K562 (cell line): Measurements from ENCODE around the gene KCNQ2. TPM values are rescaled to one million over a fixed set of nuclear protein-coding genes. Genes with fewer than 3 reads are reported as not detected.
A peak's percentile ranks its signal among the peaks of the same experiment; 100 is the strongest.

Experiments
- ELF2 ChIP-seq: fragments of 250-450 bp; sonication (Bioruptor Pico); IDR thresholded peaks from 2 replicates; pipeline ENCODE4 v1.5.0; 2021; ENCODE audit warnings: mild to moderate bottlenecking
- FOS ChIP-seq: IDR thresholded peaks from 3 replicates; pipeline ENCODE4 v1.6.1; 2011; ENCODE audit not compliant: insufficient read length; ENCODE audit errors: extremely low read depth
- FOXP1 ChIP-seq: sonication (generic); formaldehyde crosslinking; IDR thresholded peaks from 2 replicates; pipeline ENCODE4 v1.8.0; 2022; ENCODE audit warnings: mild to moderate bottlenecking, missing genetic modification reagents
- GABPA ChIP-seq: fragments of 200-800 bp; sonication (Bioruptor generic); conservative IDR thresholded peaks from 2 replicates; pipeline ENCODE4 v1.6.1; 2016; ENCODE audit warnings: low read depth, missing genetic modification characterization, missing compliant biosample characterization
- HLTF ChIP-seq: fragments of 450-650 bp; IDR thresholded peaks from 2 replicates; pipeline ENCODE4 v1.6.1; 2016
- KDM2B ChIP-seq: fragments of 250-450 bp; sonication (Bioruptor Pico); IDR thresholded peaks from 2 replicates; pipeline ENCODE4 v1.8.0; 2021; ENCODE audit warnings: mild to moderate bottlenecking, moderate library complexity
- NFIC ChIP-seq: fragments of 450-650 bp; IDR thresholded peaks from 2 replicates; pipeline ENCODE4 v1.6.1; 2017; ENCODE audit warnings: mild to moderate bottlenecking, inconsistent platforms
- NRF1 ChIP-seq, 2 experiments: fragments of 450-650 bp; IDR thresholded peaks in 1 of 2; conservative IDR thresholded peaks in 1 of 2; 2 replicates each; pipeline ENCODE4 v1.6.1; 2014; ENCODE audit warnings: mild to moderate bottlenecking in 2 of 2
- OTX1 ChIP-seq: fragments of 450-650 bp; formaldehyde crosslinking; IDR thresholded peaks from 2 replicates; pipeline ENCODE4 v1.4.0; 2022; ENCODE audit warnings: mild to moderate bottlenecking
- RBM34 ChIP-seq: fragments of 200-400 bp; formaldehyde crosslinking; IDR thresholded peaks from 2 replicates; pipeline ENCODE4 v1.6.1; 2018; ENCODE audit warnings: low read length, borderline replicate concordance; ENCODE audit not compliant: insufficient read depth
- ZBTB1 ChIP-seq: sonication (generic); formaldehyde crosslinking; IDR thresholded peaks from 2 replicates; pipeline ENCODE4 v1.8.1; 2023; ENCODE audit warnings: missing genetic modification reagents, low read depth, mild to moderate bottlenecking, borderline replicate concordance
- polyA plus RNA-seq, 8 experiments: library from polyadenylated mRNA; depleted of rRNA in 4 of 8; stranded (reverse) in 5 of 8; unstranded in 3 of 8; fragments of >200 nt; fragmentation: Nextera tagmentation in 2 of 8; fragmentation: Illumina TruSeq in 1 of 8; extraction: Ambion mirVana in 2 of 8; extraction: Trizol in 1 of 8; gene quantifications; 2 replicates each; pipeline versions ENCODE4 v1.2.1 to v1.2.3, GENCODE V29; 2011 to 2014; ENCODE audit warnings: inconsistent platforms in 1 of 8, missing spikeins in 1 of 8
- total RNA-seq, 7 experiments: library from RNA; depleted of rRNA in 6 of 7; stranded (reverse); fragments of >200 nt in 6 of 7; fragmentation: Illumina TruSeq in 2 of 7; extraction: Trizol in 2 of 7; gene quantifications; 2 replicates each; pipeline versions ENCODE4 v1.2.1 to v1.2.3, GENCODE V29; 2011 to 2021; ENCODE audit warnings: low replicate concordance in 1 of 7
- TF ChIP-seq, protein P1 (sequence below): fragments of 150-350 bp; IDR thresholded peaks from 2 replicates; pipeline ENCODE4 v1.6.1; 2014; ENCODE audit warnings: low read depth, mild to moderate bottlenecking, low read length, borderline replicate concordance
- TF ChIP-seq, protein P2 (sequence below): conservative IDR thresholded peaks from 2 replicates; pipeline ENCODE4 v1.6.1; 2011; ENCODE audit warnings: low read depth, mild to moderate bottlenecking, low read length; ENCODE audit not compliant: control insufficient read depth
- TF ChIP-seq, protein P3 (sequence below): fragments of 250-450 bp; sonication (Bioruptor Pico); IDR thresholded peaks from 2 replicates; pipeline ENCODE4 v1.4.0; 2020; ENCODE audit warnings: mild to moderate bottlenecking, moderate library complexity
- TF ChIP-seq, protein P4 (sequence below), 3 experiments: IDR thresholded peaks in 2 of 3; conservative IDR thresholded peaks in 1 of 3; 2 replicates each; pipeline ENCODE4 v1.5.1; 2011 to 2012; ENCODE audit warnings: low read length in 3 of 3, mild to moderate bottlenecking in 3 of 3, control low read depth in 2 of 3, improper control_type of control experiment in 1 of 3, inconsistent platforms in 1 of 3, low read depth in 1 of 3, mixed read lengths in 1 of 3, moderate library complexity in 1 of 3; ENCODE audit not compliant: insufficient read depth in 2 of 3
- TF ChIP-seq, protein P5 (sequence below): fragments of 450-650 bp; formaldehyde crosslinking; conservative IDR thresholded peaks from 2 replicates; pipeline ENCODE4 v1.4.0; 2022; ENCODE audit warnings: mild to moderate bottlenecking, missing genetic modification characterization

KCNQ2 gene
- total and polyA plus RNA-seq, 9 of the 15 experiments (the other 6 are each of a cell fraction or from before 2014, with no cell fraction given), result 0.13 to 0.16 TPM; not detected in 7

- TF ChIP-seq, protein P1, sequence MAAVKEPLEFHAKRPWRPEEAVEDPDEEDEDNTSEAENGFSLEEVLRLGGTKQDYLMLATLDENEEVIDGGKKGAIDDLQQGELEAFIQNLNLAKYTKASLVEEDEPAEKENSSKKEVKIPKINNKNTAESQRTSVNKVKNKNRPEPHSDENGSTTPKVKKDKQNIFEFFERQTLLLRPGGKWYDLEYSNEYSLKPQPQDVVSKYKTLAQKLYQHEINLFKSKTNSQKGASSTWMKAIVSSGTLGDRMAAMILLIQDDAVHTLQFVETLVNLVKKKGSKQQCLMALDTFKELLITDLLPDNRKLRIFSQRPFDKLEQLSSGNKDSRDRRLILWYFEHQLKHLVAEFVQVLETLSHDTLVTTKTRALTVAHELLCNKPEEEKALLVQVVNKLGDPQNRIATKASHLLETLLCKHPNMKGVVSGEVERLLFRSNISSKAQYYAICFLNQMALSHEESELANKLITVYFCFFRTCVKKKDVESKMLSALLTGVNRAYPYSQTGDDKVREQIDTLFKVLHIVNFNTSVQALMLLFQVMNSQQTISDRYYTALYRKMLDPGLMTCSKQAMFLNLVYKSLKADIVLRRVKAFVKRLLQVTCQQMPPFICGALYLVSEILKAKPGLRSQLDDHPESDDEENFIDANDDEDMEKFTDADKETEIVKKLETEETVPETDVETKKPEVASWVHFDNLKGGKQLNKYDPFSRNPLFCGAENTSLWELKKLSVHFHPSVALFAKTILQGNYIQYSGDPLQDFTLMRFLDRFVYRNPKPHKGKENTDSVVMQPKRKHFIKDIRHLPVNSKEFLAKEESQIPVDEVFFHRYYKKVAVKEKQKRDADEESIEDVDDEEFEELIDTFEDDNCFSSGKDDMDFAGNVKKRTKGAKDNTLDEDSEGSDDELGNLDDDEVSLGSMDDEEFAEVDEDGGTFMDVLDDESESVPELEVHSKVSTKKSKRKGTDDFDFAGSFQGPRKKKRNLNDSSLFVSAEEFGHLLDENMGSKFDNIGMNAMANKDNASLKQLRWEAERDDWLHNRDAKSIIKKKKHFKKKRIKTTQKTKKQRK, result no peak
- TF ChIP-seq ZBTB1 (CRISPR knock-in tag), result no peak
- TF ChIP-seq, protein P2, sequence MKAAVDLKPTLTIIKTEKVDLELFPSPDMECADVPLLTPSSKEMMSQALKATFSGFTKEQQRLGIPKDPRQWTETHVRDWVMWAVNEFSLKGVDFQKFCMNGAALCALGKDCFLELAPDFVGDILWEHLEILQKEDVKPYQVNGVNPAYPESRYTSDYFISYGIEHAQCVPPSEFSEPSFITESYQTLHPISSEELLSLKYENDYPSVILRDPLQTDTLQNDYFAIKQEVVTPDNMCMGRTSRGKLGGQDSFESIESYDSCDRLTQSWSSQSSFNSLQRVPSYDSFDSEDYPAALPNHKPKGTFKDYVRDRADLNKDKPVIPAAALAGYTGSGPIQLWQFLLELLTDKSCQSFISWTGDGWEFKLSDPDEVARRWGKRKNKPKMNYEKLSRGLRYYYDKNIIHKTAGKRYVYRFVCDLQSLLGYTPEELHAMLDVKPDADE, result peak; percentile 27; the same call in 1 of the 2 replicates
- TF ChIP-seq, protein P3, sequence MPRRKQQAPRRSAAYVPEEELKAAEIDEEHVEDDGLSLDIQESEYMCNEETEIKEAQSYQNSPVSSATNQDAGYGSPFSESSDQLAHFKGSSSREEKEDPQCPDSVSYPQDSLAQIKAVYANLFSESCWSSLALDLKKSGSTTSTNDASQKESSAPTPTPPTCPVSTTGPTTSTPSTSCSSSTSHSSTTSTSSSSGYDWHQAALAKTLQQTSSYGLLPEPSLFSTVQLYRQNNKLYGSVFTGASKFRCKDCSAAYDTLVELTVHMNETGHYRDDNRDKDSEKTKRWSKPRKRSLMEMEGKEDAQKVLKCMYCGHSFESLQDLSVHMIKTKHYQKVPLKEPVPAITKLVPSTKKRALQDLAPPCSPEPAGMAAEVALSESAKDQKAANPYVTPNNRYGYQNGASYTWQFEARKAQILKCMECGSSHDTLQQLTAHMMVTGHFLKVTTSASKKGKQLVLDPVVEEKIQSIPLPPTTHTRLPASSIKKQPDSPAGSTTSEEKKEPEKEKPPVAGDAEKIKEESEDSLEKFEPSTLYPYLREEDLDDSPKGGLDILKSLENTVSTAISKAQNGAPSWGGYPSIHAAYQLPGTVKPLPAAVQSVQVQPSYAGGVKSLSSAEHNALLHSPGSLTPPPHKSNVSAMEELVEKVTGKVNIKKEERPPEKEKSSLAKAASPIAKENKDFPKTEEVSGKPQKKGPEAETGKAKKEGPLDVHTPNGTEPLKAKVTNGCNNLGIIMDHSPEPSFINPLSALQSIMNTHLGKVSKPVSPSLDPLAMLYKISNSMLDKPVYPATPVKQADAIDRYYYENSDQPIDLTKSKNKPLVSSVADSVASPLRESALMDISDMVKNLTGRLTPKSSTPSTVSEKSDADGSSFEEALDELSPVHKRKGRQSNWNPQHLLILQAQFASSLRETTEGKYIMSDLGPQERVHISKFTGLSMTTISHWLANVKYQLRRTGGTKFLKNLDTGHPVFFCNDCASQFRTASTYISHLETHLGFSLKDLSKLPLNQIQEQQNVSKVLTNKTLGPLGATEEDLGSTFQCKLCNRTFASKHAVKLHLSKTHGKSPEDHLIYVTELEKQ (CRISPR knock-in tag), result no peak
- 0 out of 2 replicates have a peak, but pooled peaks have one; percentile 40 for TF ChIP-seq OTX1 (CRISPR knock-in tag)
- TF ChIP-seq HLTF, result no peak
- TF ChIP-seq KDM2B (CRISPR knock-in tag), result no peak
- TF ChIP-seq, protein P4, sequence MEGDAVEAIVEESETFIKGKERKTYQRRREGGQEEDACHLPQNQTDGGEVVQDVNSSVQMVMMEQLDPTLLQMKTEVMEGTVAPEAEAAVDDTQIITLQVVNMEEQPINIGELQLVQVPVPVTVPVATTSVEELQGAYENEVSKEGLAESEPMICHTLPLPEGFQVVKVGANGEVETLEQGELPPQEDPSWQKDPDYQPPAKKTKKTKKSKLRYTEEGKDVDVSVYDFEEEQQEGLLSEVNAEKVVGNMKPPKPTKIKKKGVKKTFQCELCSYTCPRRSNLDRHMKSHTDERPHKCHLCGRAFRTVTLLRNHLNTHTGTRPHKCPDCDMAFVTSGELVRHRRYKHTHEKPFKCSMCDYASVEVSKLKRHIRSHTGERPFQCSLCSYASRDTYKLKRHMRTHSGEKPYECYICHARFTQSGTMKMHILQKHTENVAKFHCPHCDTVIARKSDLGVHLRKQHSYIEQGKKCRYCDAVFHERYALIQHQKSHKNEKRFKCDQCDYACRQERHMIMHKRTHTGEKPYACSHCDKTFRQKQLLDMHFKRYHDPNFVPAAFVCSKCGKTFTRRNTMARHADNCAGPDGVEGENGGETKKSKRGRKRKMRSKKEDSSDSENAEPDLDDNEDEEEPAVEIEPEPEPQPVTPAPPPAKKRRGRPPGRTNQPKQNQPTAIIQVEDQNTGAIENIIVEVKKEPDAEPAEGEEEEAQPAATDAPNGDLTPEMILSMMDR (IDR thresholded peaks at IDR 0.05 in 2 of 3, conservative IDR thresholded peaks at IDR 0.05 in 1 of 3; ENCODE audit: insufficient read depth in 2 of 3, low read depth in 1 of 3, low read length in 3 of 3), result peak; percentile 15 to 39 (median 39); a peak in 3 of 6 replicates
- TF ChIP-seq NRF1 (conservative IDR thresholded peaks at IDR 0.05 in 1 of 2, IDR thresholded peaks at IDR 0.05 in 1 of 2), result no peak; a peak in 2 of 4 replicates
- peak; percentile 72; the same call in 1 of the 2 replicates for TF ChIP-seq FOXP1 (CRISPR knock-in tag)
- TF ChIP-seq NFIC, result no peak
- no peak for TF ChIP-seq RBM34
- no peak for TF ChIP-seq ELF2 (CRISPR knock-in tag)
- TF ChIP-seq GABPA (tag), result no peak
- TF ChIP-seq FOS, result no peak
- TF ChIP-seq, protein P5, sequence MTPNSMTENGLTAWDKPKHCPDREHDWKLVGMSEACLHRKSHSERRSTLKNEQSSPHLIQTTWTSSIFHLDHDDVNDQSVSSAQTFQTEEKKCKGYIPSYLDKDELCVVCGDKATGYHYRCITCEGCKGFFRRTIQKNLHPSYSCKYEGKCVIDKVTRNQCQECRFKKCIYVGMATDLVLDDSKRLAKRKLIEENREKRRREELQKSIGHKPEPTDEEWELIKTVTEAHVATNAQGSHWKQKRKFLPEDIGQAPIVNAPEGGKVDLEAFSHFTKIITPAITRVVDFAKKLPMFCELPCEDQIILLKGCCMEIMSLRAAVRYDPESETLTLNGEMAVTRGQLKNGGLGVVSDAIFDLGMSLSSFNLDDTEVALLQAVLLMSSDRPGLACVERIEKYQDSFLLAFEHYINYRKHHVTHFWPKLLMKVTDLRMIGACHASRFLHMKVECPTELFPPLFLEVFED (CRISPR knock-in tag), result no peak
Measured at GRCh38 chr20:63520934-63521601, 48.6 kb upstream of the KCNQ2 start (continued).
